HFF-Myc (cell line): Measurements from ENCODE around the gene DDX41.

Experiments
- DNase-seq: peaks from one replicate; pipeline ENCODE4 v3.0.0-alpha.2; 2011; ENCODE audit warnings: low read depth; ENCODE audit errors: extremely low read depth
- H3K4me3 ChIP-seq: replicated peaks from 2 replicates; pipeline ENCODE4 v1.5.1; 2011; ENCODE audit warnings: low read depth, mild to moderate bottlenecking, control low read depth, low read length
- TF ChIP-seq, protein P1 (sequence below): IDR thresholded peaks from 2 replicates; pipeline ENCODE4 v1.5.1; 2012; ENCODE audit warnings: mild to moderate bottlenecking, low read depth, low read length, control low read depth; ENCODE audit errors: missing control alignments

The DDX41 gene

DNA sequence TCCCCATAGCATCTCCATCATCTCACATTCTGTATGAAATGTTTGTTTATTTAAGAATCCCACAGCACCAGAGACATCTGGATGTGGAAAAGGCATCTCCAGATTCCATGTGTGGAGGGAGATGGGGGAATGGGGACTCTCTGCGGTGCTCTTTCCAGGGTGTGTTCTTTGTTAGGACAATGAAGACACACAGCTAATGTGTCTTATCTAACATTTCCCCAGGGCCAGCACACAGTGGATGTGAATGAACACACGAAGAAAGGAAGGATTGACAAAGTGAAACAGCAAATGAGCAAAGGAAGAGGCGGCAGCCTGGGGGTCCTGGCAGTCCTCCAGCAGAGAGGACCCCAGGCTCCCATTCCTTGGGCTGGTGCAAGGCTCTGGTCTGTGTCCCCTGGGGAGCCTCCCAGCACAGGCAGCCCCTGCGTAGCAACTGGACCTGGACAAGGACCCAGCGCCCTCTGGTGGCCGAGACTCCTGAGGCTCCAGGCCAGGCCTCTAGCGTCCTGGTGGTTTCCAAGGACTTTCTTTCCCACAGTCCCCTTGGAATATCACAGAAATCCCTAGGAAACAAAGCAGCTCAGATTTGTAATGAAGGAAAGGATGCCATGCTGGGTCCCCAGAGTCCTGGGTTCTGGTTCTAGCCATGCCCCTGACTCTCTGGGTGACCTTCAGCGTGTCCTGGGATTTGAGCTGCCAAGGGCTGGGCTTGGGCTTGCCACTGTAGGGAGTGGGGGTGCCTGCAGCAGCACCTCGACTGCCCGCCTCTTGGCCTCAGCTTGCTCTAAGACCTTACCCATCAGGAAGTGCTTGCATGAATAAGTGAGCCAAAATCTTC lies 15.9 kb downstream of the DDX41 start:
- peak; percentile 67 for DNase-seq

DNA sequence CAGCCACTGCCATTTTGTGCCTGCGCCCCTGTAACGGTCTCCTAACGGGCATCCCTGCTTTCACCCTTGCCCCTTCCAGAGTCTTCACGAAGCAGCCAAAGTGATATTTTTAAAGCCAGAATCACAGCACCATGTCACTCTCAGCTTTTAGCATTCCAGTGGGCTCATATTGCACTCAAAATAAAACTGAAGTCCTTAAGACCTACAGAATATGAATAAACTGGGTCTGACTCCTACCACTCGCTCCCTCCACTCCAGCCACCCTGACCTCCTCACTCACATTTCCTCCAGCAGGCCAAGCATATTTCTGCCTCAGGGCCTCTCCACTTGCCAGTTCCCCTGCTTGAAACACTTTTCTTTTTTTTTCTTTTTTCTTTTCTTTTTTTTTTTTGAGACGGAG lies 16.9 kb downstream of the DDX41 start:
- TF ChIP-seq, protein P1, sequence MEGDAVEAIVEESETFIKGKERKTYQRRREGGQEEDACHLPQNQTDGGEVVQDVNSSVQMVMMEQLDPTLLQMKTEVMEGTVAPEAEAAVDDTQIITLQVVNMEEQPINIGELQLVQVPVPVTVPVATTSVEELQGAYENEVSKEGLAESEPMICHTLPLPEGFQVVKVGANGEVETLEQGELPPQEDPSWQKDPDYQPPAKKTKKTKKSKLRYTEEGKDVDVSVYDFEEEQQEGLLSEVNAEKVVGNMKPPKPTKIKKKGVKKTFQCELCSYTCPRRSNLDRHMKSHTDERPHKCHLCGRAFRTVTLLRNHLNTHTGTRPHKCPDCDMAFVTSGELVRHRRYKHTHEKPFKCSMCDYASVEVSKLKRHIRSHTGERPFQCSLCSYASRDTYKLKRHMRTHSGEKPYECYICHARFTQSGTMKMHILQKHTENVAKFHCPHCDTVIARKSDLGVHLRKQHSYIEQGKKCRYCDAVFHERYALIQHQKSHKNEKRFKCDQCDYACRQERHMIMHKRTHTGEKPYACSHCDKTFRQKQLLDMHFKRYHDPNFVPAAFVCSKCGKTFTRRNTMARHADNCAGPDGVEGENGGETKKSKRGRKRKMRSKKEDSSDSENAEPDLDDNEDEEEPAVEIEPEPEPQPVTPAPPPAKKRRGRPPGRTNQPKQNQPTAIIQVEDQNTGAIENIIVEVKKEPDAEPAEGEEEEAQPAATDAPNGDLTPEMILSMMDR, result no peak
- H3K4me3 ChIP-seq, result no peak overlapping the region
- no peak for DNase-seq

More for the DNA sequence above, 15.9 kb downstream of the DDX41 start:
- no peak overlapping the region for H3K4me3 ChIP-seq
- TF ChIP-seq, protein P1, result peak; percentile 99

DNA sequence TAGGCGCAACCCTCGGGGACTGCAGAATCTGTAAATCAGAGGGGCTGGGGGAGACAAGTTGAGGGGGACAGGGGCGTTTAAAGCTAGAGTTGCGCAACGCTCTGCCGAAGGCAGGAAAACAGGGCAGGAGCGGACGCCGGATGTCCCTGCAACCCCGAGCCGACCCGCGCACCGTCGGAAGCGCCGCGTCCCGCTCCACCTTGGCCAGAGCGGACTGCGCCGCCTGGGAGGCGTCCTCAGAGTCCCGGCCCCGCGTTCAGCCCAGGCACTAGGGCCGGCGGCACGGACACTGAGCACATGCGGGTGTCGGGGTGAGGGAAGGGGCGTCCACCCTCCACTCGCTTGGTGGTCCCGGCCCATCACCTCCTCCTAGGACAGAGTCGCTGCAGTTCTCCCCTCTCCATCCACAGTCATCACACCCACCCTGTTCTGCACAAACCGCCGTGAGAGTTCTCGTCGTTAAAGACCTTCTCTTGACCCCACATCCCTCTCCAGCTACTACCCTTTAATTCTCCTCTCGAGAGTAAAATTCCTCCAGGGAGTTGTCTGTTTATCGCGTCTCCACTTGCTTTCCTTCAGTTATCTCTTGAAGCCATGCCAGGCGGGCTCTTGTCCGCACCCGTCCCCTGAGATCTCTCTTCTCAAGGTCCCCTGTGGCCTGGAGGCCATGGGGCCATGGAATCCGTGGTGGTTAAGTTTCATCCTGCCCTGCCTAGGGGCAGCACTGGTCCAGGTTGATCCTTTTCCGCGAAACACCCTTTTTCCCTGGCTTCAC lies 18.6 kb downstream of the DDX41 start:
- TF ChIP-seq, protein P1, result no peak
- no peak for DNase-seq
- peak overlapping the region; percentile 80 for H3K4me3 ChIP-seq

DNA sequence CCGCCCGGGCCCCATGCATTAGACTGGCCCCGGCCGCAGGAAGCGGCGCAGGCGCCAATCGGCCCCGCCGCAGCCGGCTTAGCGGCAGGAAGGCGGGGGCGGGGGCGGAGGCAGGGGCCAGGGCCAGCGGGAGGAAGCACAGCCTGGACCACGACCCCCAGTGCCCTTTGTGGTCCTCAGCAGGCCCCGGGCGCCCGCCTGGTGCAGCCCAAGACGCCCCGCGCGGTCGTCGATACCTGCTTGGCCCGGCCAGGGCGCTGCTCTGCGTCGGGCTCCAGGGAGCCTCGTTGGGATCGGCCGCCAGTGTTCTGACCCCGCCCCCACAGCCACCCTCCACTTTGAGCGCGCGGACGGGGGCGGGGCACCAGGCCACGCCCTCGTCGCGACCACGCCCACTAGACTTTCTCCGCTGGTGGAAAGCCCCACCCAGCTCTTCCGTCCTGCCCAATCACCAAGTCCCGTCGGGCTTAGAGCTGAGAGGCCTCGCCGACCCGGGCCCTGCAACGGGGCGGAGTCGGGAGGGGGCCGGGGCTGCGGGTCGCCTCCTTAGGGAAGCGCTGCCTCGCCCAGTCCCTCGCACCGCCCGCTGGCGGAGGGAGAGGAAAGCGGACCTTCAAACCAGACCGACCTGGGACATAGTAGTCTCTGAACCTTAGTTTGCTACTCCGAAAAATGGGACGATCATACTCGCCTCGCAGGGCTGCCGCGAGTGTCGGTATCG lies 19.3 kb downstream of the DDX41 start, which contains the start of gene PDLIM7:
Gene PDLIM7, minus strand, starts transcription at position 313 of the 721 bp plus-strand sequence. CDS start 1,092 bp downstream, outside the sequence.
- DNase-seq, result peak; percentile 85
- TF ChIP-seq, protein P1, result peak; percentile 9
- peak within 1 kb of the TSS; percentile 80 for H3K4me3 ChIP-seq

DNA sequence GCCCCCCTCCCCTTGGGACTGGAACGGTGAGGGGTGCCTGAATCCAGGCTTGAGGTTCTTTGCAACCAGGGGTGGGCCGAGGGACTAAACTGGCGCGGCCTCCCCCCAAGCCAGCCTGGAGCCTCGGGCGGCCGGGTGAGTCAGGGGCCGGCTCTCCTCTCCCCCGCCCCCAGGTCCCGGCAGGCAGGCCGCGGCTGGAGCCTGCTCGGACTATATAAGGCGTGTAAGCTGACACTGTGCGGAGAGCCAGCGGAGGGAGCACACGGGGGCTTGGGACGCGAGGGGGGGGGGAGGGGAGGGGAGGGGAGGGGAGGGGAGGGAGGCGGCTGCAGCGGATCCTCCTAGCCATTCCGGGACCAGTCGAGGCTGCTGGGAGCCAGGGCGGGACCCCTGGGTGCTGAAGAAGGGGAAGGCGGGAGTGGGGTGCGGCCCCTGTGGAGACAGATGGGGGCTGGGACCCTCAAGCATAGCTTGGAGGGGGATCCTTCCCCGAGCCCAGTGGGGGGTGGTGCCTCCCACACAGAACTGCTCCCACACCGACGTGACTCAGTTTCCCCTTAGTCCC lies 20.0 kb downstream of the DDX41 start:
- TF ChIP-seq, protein P1, result no peak
- peak; percentile 76 for DNase-seq
- H3K4me3 ChIP-seq, result peak overlapping the region; percentile 80

DNA sequence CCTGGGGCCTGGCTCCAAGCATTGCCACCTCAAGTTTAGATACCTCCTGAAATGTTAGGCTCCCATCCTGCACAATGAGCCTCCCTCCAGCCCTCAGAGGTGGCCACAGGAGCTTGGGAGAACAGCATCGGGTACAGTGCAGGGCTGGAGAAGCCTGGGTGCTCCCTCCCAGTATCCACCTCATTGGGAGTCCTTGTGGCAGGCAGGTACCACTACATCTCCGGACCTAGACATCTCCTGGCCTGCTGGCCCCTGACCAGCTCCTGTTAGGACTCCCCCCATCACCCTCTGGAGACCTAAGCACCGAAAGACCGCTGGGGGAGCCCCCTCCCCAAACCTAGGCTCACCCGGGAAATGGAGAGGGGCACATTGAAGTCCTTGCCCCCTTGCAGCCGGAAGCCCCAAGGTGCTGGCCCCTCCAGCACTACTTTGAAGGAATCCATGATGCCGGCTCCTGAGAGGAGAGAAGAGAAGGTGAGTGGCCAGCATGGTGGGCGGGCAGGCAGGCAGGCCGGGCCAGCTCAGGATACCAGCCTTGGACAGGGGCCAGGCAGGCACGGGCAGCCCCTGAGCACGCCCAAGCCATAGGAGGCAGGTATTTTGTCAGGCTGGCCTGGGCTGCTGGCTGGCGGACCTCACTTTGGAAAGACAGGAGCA lies 20.6 kb downstream of the DDX41 start:
- TF ChIP-seq, protein P1, result peak; percentile 37
- peak overlapping the region; percentile 80 for H3K4me3 ChIP-seq
- DNase-seq, result no peak
